Measurements from ENCODE around the gene LAMA3.
A peak's percentile ranks its signal among the peaks of the same experiment; 100 is the strongest.

The LAMA3 gene

DNA sequence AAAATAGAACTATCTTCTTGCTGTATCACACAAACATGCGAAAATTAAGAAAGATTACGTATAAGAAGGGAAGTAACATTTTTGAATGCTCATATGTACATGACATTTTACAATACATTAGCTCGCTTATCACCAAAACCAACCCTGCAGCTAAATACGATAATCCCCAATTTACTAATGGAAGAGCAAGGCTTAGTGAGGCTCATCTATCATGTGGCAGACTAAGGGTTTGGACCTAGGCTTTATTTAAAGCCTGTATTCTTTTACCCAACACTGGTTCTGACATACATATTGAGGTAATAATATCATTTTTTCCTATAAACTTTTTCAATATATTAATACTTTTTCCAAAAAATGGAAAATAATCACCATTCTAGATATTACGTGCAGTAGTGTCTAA lies 208.5 kb downstream of the LAMA3 start:
- no peak for DNase-seq (ENCODE audit: low spot score)

DNA sequence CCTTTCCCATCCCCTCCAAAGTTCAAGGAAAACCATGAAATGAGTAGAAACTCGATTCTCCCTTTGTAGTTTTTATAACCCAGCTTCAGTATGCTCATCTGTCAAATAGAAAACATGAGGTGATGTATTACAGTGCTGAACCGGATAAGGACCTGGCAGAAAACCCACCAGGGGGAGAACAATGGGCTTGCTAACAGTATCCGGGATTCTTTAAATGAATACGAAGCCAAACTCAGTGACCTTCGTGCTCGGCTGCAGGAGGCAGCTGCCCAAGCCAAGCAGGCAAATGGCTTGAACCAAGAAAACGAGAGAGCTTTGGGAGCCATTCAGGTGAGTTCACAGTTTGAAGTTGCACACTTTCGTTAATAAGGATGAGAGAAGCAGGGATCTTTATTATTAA lies 211.7 kb downstream of the LAMA3 start:
- no peak for DNase-seq (ENCODE audit: low spot score)

DNA sequence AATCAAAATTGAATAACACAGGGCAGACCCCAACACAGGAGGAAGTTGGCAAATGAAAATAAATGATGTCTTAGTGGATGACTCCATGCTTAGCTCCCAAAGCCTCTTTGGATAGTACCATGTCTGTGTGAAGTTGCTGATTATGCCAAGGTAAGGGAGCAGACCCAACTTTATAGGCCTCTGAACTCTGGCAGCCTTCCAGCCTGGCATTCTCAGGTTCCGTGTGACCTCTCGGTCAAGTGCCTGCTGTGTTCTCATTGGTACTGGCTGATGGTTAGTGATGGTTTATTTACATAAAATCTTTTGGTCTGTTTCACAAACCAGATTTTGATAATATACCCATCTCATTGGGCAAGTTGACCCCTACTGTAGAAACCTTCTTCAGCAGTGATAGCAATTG lies 213.1 kb downstream of the LAMA3 start:
- no peak for DNase-seq (ENCODE audit: low spot score)

DNA sequence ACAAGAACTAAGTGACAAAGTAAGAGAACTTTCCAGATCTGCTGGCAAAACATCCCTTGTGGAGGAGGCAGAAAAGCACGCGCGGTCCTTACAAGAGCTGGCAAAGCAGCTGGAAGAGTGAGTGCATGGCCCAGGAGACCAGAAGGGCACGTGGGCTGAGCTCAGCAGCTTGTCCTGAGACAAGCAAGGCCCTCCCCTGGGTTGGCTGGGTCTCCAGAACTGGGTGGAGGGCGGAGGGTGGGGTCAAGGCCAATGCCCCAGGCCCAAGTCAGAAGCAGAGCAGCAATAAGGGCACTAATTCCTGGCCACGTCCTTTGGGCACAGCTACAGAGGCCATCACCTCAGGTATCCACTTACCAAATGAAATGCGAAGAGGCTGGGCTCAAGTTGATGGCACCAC lies 214.7 kb downstream of the LAMA3 start:
- no peak for DNase-seq (ENCODE audit: low spot score)

DNA sequence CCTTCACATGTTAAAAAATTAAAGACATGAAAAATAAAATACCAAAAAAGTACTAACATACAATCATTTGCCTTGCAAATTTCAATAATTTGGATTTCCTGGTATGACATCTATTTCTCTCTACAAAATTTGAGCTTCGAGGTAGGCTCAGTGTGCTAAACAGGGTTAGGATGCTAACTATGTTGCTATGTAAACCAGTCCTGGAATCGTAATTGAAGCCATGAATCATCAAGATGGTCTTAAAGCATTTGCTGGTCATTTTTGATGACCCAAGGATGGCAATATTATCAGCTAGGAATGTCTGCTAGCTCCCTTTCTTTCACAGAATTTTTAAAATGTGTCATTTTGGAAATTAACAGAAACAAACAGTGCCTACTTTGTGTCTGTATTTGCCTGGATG lies 217.4 kb downstream of the LAMA3 start:
- DNase-seq (ENCODE audit: low spot score) = no peak

DNA sequence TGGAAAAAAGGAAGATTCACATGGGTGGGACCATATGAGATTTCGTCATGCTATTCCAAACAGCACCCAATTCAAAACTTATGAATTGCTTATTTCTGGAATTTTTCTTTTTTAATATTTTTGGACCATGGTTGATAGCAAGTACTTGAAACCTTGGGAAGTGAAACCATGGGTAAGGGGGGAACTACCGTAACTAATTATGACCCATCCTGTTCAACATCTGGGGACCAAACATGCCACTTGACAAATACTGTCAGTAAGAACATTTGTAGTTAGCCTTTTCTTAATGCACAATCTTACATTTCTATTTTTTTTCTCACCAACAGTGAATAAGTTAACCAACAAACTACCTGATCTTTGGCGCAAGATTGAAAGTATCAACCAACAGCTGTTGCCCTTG lies 219.6 kb downstream of the LAMA3 start:
- DNase-seq (ENCODE audit: low spot score) = no peak

DNA sequence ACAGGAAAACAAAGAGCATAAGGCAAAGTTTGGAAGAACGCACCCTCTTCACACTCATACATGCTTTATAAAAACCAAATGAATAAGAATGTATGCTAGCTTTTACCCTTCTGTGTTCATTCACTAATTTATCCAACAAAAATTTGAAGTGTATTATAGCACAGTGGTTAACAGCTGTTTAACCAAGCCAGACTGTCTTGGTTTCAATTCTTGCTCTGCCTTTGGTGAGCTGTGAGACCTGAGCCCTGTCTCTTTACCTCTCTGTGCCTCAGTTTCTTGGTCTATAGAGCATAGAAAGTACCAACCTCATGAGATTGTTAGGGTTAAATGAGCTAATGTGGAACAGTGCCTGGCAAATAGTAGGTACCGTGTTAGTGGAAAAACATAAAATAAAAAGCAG lies 220.8 kb downstream of the LAMA3 start:
- no peak for DNase-seq (ENCODE audit: low spot score)

DNA sequence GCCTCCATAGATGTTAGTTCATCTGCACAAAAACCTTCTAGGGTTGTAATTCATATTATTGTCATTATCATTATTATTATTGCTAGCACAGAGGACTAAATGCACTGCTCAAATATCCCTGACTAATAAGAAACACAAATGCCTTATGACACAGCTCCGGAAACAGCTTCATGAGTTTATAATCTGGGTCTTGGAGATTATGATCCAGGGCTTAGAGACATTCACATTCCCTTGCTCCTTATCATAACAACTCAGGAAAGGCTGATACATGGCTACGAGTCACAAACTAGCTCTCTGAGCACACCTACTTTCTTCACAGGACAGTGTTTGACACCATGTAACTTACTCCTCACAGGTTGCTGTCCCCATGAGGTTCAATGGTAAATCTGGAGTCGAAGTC lies 223.1 kb downstream of the LAMA3 start:
- DNase-seq (ENCODE audit: low spot score) = no peak

DNA sequence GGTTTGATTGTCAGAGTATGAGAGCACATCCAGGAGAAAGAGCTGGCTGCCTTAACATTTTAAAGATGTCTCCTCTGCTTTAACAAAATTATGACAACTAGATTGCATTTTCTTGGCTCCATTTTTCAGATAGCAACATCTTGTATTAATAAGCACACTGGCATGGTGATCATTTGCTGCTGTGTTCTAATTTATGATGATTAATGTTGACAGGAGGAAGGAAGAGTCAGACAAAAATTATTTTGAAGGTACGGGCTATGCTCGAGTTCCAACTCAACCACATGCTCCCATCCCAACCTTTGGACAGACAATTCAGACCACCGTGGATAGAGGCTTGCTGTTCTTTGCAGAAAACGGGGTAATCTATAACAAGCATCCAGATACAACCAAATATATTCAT lies 227.1 kb downstream of the LAMA3 start:
- no peak for DNase-seq (ENCODE audit: low spot score)

DNA sequence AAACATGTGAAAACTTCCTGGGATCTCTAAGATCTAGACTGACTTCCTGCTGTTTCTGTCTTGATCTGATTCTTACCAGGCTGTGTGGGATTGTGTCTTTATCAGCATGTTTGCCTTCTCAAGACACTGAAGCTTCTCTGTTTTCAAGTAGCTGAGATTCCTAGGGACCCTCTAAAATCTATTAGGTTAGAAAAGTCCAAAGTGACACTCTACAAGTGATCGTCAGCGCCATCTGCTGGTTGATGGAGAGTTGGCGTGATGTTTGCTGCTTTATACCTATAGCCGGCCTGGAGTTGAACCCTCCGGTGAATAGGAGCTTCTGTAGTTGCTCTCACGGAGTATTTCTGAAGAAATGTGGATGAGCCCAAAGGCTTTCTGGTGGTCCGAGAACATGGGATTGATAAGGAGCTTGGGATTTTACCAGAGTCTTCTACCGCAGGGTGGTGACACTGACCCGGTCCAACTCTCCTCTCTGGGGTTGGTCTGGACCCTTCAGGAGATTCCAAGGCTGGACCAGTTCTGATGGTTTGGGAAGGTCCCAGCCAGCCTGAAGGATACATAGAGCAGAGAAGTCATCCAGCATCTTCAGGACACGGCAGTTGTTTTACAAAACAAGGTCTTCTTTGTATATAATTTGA lies 229.3 kb downstream of the LAMA3 start:
- DNase-seq (ENCODE audit: low spot score) = peak; percentile 63

DNA sequence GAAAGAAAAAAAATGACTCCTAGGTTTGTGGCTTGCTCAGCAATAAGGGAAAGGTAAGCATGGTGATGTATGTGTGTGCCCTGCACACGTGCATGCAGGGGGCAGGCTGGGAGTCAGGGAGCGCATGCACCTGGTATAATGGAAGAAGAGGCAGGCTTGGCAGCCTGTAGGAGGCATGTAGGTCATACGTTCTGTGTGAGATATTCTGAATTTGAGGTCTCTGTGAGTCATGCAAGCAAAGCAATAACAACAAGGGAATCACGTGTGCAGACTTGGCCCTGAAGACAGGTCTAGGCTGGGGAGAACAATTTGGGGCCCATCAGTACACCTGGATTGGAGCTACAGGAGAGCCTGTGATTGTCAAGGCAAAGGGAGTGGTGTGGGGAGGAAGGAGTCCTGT lies 230.8 kb downstream of the LAMA3 start:
- no peak for DNase-seq (ENCODE audit: low spot score)

DNA sequence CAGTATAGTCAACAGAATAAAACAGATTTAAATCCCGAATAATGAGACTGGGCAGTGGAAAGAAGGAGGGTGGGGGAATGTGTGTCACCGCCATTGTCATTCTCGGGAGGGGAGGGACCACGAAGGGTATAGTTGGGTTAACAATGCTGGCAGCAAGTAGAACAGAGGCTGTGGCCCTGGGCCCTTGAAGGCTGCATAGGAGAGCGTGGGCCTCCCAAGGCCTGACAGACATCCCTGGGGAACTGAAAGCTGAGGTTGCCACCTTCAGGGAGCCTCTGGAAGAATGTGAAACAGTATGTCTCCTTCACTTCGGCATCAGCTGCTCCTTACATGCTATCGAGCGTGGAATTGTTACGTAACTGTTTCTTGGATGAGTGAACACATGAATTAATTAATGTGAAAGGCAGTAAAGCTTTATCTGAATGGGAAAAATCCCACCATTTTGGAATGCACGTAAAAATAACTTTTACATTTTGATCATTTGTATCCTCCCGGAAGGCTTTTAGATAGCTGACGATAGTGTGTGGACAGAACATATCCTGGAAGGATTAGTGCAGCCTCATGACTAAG lies 232.5 kb downstream of the LAMA3 start:
- DNase-seq (ENCODE audit: low spot score) = no peak

DNA sequence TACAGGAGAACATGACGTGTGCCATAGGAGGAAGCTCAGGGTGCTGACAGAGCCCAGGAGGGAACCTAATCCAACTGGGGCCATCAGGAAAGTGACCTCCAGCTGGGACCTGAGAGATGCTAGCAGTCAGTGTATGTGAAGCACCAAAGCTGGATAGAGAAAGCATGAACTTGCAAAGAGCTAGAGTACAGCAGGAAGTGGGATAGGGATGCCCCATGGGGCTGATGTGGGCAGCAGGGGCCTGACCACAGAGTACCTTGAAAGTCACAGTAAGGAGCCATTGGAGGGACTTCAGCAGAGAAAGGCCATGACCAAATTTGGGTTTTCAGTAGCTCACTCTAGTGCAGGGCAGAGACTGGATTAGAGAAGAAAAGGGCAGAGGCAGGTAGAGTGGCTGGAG lies 233.7 kb downstream of the LAMA3 start:
- DNase-seq (ENCODE audit: low spot score) = no peak

DNA sequence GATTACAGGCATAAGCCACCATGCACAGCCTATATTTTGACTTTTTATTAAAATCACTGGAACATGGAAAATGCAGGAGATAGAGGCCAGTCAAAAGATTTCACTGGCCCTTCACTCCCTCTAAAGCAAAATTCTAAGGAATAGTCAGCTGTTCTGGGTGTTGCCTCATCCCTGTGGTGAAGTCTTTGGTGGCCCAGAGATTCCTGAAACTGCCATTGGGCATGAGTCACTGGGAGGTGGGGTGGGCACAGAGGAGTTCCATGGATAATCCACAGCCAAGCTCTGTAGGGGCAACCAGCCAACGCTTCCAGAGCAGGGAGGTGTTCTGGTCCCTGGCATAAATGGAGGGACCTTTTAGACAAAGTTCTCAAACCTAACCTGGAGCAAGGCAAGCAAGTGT lies 235.6 kb downstream of the LAMA3 start:
- DNase-seq (ENCODE audit: low spot score) = peak; percentile 78

DNA sequence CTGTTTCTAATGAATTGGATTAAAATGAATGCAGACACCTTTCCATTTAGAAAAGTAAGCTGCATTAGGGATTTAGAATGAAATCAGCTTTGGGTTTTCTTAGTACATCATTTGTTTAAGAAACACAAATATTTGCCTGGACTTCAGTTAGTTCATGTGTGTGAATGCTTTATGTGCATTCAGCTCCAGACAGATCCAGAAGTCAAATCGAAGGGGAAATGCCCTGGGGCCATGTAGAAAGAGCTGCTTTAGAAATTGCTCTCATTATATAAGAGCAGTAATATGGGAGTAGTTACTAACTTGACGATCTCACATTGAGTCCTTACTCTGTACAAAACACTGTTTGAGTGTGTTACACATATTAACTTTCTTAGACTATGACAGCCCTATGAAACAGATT lies 237.3 kb downstream of the LAMA3 start:
- no peak for DNase-seq (ENCODE audit: low spot score)

DNA sequence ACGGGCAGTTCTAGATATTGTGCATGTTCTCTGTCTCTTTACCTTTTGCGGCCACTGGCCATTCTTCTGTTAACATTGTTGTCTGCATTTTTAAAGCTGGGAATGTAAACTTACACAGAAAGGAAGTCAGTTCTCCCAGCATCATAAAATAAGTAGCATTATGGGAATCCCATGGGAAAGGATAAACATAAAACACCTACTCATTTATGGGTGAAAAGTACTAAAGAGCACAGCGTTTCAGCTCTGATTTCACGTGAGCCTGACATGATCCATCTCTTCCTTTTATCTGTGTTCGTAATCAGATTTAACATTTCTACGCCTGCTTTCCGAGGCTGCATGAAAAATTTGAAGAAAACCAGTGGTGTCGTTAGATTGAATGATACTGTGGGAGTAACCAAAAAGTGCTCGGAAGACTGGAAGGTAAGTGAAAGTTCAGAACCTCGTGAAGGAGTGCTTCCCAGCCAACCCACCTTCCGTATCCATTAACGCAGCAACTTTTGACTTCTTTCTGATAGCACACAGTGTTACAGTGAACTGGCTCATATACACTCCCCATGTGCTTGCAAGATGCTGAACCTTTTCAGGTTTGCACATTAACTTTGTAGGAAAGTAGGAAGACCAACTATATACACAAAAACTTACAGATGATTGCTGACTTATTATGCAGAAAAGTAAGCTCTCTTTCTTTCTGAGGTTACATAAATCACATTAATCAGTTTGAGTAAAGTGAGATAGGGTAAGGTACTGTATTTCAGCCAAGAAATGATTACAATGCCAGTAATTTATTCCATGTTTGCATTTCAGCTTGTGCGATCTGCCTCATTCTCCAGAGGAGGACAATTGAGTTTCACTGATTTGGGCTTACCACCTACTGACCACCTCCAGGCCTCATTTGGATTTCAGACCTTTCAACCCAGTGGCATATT lies 238.8 kb downstream of the LAMA3 start:
- no peak for DNase-seq (ENCODE audit: low spot score)

DNA sequence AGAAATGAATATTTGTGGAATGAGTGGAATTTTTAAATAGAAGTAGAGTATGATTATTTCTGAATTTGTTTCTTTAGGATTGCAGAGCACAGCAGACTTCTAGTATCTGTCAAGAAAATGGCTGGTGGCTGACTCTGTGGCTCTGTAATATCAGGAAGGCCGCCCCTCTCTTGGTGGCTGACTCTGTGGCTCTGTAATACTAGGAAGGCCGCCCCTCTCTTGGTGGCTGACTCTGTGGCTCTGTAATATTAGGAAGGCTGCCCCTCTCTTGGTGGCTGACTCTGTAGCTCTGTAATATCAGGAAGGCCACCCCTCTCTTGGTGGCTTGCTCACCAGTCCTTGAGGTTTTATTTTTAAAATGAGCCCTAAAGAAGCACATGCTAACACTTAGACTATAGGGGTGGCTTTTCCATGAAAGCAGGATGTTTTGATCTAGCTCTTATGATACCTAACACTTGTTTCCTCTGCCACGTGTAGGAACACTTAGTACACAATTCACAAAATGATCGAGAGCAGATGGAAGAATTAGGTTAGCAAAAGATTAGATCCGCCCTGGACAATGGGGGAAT lies 240.2 kb downstream of the LAMA3 start:
- DNase-seq (ENCODE audit: low spot score) = no peak

DNA sequence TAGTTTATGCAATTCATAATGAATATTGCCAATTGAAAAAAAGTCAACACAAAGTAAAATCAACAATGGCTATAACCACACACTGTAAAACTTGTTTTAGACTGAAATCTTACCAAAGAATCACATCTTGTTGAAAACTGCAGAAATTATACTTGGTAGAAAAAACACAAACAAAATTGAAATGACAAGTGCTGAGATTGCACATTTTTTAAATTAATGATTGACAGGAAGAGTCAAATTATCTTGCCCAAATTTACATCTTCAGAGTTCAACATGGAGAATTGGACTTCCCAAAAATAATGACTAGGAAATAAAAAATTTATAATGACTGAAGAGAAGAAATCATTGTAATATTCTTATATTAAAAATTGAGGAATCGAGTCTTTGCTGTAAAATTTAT lies 240.7 kb downstream of the LAMA3 start:
- DNase-seq (ENCODE audit: low spot score) = no peak

DNA sequence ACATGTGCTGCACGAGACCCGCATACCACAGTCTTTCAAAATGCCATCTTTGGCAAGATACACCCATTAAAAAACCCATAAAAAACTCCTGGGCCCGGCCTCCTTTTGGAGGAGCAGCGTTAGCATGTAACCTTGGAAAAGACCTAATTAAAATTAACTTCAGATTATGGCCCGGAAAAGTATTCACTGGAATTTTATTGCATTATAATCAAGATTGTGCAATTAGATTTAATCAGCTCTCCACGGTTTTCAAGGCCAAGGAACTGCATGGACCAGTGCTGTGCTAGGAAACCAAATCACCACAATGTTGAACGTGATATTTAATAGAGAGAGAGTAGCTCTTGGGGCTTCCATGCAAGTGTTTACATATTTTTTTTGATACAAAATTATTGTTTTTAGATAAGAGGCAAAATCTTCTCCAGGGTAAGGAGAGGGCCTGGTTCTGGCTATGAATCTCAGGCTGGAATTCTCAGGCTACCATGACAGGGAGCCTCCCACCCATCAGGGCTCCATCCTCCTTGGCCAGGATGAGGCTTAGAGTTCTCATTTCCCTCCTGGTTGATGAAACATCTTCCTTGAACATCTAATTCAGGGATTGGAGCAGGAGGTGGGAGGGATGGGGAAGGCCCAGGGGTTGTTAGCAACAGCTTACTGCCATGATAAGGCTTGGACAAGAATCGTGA lies 243.3 kb downstream of the LAMA3 start:
- no peak for DNase-seq (ENCODE audit: low spot score)

DNA sequence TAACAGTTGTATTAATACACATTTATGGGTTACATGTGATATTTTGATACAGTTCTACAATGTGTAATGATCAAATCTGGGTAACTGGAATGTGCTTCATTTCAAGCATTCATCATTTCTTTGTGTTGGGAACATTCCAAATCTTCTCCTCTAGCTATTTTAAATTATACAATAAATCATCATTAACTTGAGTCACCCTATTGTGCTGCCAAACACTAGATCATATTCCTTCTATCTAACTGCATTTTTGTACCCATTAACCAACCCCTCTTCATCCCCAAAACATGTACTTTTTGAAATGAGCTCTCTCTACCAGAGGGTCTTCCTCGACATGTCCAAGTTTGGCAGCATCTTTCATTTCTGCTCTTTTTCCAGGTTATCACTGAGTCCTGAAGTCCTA lies 244.2 kb downstream of the LAMA3 start:
- DNase-seq (ENCODE audit: low spot score) = no peak

DNA sequence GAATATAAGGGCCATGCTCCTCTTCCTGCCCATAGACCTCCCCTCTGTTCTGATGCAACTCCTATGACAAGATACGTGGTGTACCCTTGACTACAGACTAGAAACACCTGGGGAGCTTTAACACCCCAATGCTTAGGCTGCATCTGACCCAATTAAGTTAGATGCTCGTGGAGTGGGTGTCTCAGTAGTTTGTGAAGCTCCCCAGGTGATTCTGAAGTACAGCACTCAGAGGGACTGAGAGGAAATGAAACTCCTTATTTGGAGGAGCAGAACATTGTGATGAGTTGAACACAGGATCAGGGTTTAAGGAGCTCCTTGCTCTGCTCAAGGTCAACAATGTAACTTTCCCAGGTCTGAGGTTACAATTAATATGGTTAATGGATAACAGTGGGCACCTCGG lies 245.0 kb downstream of the LAMA3 start:
- DNase-seq (ENCODE audit: low spot score) = no peak

DNA sequence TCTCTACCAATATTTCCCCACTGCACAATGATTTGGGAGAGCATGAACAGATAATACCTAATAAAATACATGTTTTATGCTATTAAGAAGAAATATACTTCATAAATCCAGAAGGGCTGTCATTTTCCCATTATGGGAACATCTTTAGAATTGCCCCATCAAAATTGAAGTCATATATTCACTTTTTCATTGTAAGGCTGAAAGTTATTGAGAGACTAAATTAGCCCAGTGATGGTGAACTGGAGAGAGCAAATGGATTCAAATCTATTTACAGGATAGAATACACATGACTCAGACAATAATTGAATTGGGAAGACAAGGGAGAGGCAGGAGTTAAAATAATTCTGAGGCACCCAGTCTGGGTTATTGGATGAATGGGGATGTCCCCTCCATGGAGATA lies 245.6 kb downstream of the LAMA3 start:
- DNase-seq (ENCODE audit: low spot score) = no peak

DNA sequence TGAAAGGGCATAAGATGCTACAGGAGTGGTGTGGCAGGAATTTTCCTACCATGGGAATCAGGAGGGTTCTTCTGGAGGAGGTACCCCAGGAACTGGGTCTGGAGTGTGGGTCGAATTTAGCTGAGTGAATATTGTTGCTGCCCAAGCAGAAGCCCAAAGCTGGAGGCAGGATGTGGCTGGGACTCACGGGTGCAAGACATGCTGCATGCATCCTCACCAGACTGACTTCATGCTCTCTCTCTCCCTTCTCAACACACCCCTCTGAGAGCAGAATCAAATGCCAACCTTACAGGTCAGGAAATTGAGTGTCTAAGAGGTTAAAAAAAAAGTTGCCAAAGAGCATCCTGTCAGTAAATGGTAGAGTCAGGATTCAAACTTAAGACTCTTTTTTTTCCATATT lies 246.6 kb downstream of the LAMA3 start:
- DNase-seq (ENCODE audit: low spot score) = no peak
